ENCODE measurements around the gene LNPEP.

LNPEP gene

DNA sequence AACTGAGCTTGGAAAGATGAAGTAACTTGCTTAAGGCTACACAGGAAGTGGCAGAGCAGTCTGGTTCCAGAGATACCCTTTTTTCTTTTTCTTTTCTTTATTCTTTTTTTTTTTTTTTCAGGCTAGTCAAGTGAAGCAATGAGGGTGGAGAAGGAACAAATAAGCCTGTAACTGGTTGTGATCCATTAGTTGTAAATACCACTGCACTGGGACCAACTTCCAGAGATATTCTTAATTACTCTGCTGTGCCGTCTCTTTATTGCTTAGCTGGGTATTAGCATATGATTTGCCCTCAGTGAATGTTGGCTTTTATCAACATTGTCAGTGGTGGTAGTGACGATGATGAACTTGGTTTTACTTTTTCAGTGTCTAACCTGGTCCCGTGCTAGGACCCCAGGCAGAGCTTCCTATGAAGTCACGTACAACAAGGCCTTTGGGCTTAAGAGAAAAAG, 26.7 kb downstream of the LNPEP start:
- DNase-seq: no peak

DNA sequence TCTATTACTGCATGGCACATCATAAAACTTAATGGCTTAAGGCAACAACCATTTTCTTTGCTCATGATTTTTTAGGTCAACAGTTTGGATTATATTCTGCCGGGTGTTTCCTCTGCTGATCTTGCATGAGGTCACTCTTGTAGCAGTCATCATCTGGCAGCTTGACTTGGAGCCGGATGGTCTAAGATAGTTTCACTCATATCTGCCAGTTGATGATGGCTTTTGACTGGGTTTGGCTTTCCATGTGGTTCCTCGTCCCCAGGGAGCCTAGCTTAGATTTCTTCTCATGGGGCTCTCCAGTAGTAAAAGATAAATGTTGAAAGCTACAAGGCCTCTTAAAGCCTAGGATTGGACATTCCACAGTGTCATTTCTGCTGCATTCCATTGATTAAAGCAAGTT, 27.4 kb downstream of the LNPEP start:
- no peak for DNase-seq

DNA sequence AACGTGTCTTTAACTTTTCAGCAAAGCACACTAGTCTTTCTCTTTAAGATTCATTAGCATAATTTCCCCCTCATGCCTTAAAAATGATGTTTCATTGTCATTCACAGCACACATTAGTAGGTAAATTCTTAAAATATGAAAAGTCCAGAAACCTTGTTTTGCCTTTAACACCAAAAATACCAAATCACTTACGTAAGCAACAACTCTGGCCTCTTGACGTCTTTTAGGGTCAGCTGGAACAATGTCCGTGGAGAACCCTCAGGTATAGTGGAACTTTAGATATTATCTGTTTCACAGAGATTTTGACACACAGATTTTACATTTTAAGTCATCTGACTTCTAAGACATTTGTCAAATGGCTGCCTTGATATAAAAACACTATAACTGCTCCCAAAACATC, 30.9 kb downstream of the LNPEP start:
- no peak for DNase-seq

DNA sequence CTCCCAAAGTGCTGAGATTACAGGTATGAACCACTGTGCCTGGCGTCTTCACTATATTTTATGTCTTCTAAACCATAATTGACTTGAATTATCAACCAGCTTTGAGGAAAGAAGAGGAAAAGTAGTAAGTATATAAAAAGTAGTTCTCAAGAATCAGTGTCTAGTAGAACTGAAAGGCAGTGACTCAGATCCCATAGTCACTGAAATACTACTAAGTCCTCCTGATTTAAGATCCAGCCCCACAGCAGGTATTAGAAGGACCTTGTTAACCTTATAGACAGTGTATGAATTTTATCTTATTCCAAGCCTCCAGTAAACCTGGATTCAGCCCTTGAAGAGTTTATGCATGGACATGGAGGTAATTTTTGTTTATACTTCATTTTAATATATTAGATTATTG, 31.5 kb downstream of the LNPEP start:
- no peak for DNase-seq

DNA sequence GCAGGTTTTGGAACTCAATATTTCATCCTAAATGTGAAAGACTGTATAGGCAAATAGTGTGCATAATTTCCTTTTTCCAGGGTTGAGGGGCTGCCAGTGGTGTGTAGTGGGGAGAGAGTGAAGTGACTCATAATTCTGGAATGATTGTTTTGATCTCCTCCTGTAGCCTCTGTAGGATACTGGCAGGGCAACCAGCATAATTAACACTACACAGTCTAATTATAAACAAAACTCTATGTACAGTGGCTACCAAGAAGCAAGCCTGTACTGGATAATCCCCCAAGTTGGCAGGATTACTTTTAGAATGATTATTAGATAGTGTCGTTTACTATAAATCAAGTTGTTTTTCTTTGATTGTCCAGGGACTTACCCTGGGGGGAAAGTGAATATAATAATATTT, 32.2 kb downstream of the LNPEP start:
- no peak for DNase-seq

DNA sequence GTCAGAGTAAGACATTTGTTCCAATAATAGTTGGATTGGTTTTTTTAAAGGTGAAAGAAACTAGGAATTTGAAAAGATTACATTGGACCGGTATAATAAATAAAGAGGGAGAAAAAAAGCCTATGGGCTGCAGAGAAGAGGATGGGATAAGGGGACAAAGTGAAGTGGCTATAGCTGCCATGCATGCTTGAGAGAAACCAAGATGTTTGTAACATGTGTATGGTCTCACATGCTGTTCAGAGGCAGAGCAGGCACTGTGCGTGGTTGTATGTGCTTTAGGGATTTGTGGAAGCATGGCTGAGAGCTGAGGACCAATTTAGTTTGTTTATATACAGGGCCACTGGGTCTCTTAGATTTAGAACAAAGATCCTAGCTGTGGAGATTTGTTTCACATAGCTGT, 32.7 kb downstream of the LNPEP start:
- DNase-seq: no peak

DNA sequence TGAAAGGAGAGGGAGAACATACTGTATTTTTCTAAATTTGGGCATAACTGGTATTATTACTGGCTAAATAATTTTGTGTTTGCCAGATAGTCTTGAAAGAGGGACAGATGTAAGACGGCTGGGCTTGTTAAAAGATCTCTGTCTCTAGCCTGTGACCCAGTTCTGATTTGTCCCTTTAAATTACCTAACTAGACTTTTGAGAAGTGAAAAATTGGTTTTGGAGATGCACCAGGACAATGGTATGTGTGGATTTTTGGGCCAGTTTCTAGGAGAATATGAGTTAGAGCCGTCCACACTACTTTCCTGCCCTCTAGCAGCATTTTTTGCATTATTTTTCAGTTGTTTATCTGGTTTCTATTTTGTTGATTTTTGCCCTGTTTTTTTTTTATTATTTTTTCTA, 33.5 kb downstream of the LNPEP start:
- DNase-seq: no peak

DNA sequence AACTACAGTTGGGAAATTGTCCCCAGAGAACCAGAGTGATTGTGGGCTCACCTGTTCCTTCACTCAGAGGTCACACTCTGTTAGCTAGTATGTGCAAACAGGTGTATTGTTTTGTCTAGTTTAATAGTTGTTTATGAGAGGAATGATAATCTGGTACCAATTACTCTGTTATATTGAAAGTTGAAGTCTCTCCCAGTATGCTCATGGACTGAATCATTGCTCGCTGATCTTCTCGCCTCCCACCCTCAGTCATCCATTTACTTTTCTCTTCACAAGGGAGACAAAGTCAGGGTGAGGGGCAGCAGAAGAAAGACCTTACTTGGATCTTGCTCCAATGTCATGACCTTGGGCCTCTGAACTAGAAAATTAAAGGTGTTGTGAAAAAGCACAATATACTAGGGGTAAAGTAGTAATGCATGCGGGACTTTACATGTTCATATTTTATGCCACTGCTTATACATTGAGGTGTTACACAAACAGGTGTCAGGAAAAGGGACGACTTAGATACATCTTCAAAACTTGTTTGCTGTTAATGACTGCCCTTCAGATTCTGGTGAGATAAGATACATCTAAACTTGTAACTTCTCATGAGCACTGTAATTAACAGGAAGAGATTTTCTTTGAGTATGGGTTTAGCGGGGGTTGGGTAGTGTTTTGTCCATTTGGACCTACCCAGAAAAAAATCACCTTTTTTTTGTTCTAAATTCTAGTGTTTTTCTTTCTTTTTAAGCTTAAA, 36.9 kb downstream of the LNPEP start:
- DNase-seq: no peak

DNA sequence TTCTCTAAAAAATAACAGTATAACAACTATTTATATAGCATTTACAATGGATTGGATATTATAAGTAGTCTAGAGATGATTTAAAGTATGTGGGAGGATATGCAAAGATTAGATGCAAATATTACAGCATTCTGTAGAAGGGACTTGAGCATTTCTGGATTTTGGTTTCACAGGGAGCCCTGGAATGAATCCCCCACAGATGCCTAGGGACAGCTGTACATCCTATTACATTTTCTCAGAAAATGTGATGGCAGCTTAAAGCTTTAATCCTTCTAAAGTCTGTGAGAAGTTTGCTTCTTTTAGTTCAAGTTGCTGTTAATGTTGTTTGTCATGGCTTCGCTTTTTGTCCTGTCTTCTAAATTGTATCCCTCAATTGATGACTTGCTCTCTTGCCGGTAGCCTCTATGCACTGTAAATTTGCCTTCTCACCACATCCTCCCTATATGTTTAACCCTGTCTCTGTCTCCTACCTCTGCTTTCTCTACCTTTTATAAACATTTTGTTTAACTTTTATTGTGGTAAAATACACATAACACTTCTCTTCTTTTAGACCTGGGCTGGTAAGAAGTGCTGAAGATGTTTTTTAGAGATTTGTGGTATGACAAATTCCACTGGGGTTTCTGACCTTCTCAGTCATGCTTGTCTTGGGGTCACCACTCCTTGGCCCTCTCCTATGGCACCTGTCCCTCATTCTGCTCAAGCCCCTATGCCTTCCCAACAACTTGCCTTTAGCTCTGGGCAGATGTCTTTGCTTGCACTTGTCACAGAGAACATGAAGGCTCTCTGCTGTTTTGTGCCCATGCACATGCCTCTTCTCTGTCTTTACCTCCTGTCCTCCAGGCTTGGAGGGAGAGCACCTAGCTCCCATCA, 37.9 kb downstream of the LNPEP start:
- DNase-seq: no peak

DNA sequence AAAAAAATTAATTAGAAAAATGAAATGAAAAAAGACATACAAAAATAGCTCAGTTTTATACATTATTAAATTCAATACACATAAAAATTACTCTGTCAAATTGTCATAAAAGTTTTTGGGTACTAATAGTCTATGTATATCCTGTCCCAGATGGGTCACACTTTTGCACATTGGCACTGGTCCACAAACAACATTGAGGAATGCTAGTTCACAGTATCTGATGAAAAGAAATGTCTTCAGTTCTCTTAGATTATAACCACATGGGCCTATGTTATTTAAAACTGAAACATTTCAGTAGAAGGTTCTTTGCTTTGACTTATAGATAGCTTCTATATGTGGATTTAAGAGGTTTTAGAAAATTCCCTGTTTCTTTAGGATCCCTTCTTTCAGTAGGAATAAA, 39.8 kb downstream of the LNPEP start:
- DNase-seq: no peak

DNA sequence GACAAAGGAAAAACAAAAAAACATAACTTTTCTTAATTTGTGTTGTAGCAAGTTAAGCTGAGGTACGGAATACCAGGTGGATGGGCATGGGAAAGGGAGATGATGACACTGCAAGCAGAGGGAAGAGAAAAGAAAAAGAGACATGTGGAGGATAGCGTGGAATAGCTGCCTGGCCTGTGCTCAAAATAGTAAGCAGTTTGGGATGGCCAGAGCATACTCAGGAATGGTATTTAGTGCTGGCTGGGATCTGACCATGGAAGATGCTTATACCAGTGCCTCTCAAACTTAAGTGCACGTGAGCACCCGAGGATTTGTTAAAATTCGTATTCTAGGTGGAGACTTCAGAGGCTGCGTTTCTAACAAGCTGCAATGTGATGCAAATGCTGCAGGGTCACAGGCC, 41.3 kb downstream of the LNPEP start:
- DNase-seq: no peak

DNA sequence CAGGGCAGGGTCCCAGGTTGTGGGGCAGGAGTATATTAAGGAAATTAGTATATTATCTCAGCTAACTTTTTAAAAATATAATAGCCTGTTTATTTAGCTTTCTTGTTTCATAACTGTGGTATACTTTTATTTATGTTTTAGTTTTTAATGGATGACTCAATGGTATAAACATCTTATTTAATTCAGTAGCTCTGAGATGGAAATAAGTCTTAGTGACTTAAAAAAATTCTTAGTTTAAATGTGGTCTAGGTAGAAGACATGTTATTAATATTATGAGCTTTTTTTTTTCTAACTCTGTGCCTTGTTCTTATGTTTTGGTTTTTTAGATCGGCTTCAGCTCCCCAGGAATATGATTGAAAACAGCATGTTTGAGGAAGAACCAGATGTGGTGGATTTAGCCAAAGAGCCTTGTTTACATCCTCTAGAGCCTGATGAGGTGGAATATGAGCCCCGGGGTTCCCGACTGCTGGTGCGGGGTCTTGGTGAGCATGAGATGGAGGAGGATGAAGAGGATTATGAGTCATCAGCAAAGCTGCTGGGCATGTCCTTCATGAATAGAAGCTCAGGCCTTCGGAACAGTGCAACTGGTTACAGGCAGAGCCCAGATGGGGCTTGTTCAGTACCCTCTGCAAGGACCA, 43.1 kb downstream of the LNPEP start:
- DNase-seq: no peak

DNA sequence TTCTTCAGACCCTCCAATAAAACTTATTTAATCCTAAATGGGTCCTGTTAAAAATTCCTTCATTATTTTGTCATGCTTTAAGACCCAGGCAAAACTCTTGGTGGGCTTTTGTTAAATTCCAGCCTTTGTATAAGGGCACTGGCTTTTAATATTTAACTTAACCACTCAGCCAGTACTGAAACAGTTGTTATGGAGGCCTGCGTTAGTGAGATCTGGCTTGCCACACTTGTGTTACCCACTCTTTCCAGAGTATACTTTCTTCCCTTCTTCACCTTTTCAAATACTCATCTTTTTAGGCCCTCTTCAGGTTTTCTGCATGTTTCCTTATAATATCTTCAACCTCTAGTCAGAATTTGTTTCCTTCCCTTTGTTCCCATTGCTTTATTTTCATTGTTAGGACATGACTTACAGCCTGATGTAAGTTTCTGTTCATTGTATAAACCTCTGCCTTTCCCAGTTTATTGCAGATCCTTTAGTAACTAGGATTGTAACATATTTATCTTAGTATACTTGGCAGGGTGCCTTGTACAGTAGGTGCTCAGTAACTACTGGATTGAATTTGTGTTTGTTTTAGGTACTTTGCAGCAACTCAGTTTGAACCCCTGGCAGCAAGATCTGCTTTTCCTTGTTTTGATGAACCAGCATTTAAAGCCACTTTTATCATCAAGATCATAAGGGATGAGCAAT, 48.8 kb downstream of the LNPEP start:
- no peak for DNase-seq

DNA sequence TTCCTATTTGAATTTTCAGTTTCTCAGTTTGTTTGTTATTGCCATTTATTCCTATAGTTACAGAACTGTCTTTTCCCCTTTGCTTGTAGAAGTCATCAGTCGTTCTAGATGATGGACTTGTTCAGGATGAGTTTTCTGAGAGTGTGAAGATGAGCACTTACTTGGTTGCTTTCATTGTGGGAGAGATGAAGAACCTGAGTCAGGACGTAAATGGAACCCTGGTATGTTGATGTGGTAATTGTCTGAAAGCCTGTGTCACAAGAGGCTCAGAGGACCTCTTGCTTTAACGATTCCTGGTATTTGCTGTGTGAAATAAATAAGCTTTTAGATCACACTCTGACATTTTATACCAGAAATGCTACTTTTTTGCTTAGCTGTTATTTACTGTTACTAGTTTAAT, 50.6 kb downstream of the LNPEP start:
- no peak for DNase-seq

DNA sequence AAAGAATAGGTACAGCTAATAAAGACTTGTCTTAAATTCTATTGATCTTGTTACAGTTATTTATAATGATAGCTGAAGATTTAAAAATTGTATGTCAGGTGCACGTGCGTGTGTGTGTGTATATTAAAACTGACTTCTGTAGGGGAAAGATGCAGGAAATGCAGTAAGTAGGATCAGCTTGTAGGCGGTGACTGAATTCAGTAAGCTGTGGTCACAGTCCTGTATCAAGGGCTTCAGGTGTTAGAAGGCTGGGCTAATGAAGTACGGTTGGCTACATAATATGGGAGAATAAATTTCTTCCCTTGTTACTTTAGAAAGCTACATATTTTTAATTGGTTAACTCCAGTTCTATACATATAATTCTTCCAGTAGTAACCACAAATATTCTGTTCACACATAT, 54.2 kb downstream of the LNPEP start:
- no peak for DNase-seq

DNA sequence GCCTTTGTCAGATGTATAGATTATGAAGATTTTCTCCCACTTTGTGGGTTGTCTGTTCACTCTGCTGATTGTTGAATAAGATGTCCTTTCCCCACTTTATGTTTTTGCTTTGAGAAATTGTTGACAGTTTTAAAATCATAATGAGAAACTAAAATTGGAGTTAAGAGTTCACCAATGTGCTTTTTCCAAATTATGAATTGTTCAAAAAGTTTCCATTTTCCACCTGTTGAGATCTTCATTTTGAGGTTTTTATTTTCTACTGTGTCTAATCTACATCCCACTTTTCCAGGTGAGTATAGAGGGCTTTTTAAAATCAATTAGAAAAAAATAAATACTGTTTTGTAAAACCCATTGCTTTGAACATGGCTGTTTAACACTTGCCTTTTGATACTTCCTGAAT, 55.8 kb downstream of the LNPEP start:
- DNase-seq: no peak

DNA sequence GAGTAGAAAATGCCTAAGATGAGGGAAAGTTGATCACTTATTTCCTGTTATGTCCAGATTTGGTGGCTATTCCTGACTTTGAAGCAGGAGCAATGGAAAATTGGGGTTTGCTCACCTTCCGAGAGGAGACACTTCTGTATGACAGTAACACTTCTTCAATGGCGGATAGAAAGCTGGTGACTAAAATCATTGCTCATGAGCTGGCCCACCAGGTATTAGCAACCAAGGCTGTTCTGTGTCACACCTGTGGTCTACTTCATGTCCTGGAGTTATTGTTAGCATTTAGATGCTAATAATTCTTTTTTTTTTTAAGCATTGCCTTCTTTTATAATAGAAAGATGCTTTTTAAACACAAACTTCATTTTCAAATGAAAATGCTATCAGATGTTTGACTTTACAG, 57.9 kb downstream of the LNPEP start:
- DNase-seq: no peak

DNA sequence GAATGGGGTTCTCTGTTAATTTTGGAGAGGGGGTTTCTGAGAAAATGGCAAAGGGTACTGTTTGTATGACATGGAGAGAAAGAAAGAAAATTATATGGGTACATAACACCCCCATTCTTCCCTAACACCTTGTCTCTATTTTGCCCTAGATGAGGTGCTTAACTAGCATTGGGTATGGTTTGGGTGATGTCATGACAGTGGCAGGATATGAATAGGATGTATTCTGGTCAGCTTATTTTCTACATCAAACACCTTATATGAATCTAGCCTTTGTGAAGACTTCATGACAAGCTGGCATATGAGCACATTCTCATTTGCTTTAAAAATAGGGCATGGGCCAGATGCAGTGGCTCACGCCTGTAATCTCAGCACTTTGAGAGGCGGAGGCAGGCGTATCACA, 58.6 kb downstream of the LNPEP start:
- DNase-seq: no peak

DNA sequence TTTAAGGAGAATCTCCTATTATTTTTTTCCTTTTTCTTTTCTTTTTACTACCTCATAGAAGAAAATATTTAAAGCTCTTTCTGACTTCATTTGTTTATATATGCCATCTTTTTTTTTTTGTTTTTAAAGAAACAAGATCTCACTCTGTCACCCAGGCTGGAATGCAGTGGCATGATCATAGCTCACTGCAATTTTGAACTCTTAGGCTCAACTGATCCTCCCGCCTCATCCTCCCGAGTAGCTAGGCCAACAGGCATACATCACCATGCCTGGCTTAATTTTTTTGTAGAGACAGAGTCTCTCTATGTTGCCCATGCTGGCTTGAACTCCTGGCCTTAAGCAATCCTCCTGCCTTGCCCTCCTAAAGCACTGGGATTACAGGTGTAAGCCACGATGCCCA, 59.5 kb downstream of the LNPEP start:
- DNase-seq: no peak

DNA sequence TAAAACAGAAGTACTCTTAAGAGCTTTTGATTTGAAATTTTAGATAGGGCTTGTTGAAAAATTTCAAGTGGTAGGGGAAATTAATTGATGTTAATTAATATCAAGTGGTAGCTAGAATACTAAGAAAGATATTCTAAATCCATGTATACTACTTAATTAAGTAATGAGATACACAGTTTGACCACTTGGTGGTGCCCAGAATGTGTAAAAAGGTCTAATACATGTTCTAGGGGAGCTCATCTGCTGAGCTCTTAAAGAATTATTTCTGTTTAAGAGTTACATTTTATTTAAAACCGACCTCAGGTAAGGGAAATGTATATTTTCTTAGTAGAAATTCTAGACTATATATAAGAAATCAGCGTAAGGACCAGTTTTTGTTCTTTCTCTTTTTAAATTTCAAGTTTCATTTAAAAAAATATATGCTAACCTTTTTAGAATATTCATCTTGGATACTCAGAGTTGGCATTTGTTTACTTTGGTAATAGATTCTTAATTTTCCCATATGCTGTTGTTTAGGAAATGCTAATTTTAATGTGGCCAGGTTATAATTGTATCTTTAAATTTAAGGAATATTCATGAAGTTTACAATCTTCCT, 61.5 kb downstream of the LNPEP start:
- DNase-seq: no peak

DNA sequence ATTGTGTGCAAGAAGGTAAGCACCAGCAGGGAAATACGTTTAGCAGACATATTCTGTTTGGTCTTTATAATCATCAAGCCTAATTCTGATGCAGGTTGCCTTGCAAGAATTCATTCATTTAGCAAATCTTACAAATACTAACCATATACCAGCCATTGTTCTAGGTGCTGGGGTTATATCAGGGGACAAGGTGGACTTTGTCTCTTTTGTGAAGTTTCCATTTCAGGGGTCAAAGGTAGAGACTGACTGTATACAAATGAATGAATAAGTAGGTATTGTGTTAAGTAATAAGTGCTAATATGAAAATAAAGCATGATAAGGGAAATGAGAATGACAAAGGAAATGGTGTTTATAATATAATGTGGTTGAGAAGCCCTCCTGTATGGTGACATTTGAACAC, 64.0 kb downstream of the LNPEP start:
- no peak for DNase-seq

DNA sequence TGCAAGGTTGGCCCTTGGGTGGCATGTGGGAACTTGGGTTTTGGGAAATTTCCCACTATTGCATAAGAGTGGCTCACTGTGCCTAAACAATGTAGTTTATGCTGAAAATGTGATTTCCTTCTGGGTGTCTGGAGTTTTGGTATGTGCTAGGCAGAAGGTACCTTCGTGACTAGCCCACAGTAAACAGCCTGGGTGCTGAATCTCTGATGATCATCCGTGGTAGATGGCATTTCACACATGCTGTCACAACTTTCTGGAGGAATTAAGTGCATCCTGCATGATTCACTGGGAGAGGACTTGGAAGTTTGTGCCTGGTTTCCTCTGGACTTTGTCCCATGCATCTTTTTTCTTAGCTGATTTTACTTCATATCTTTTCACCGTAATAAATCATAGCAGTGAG, 64.5 kb downstream of the LNPEP start:
- no peak for DNase-seq

DNA sequence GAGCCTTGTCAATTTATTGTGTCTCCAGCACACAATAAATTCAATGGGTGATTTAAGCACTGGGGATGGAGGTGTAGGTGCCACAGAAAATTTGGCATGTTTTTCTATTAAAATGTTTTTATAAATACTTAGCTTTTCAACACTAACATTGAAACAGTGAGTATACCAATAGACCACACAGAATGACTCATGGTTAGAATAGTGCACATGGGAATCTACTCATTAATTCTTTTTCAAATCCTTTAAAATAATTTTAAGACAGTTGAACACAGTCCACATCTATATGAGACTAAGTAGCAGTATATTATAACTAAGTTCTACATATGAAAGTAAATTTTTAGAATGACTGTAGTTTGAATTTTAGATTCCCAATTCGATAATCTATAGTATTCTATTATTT, 67.1 kb downstream of the LNPEP start:
- no peak for DNase-seq

Measured in effector CD4-positive, alpha-beta T cell (primary cell).